Panc1 (cell line): ENCODE data around the gene SLC39A8. TPM values are rescaled to one million over a fixed set of nuclear protein-coding genes. Genes with fewer than 3 reads are reported as not detected.

Source experiments
- ATAC-seq: fragments of 200-7000 bp; cut with Tn5 transposase; 2 replicates; pipeline ENCODE4 v1.9.1; 2020; ENCODE audit warnings: mild to moderate bottlenecking, moderate library complexity
- BruUV-seq: library from RNA; stranded (reverse); fragments of 400-500 nt; replicated peaks from 2 replicates; lab custom pipeline; 2021; lab: Mats Ljungman, UMichigan
- CTCF ChIA-PET: fragments of 300-600 bp; sonication (Branson Sonifier 250); formaldehyde crosslinking; loops from one replicate; lab custom pipeline; 2022; ENCODE audit warnings: antibody characterized with exemption; lab: Charles Lee
- POLR2A ChIA-PET: fragments of 300-600 bp; sonication (Branson Sonifier 250); formaldehyde crosslinking; loops from one replicate; lab custom pipeline; 2022; ENCODE audit warnings: antibody characterized with exemption; lab: Charles Lee
- DNase-seq: peaks from one replicate; pipeline ENCODE4 v3.0.0-alpha.2; 2010; ENCODE audit warnings: low read depth, low spot score
- H3K27ac ChIP-seq: 2 replicates; pipeline ENCODE4 v1.5.1; 2011; ENCODE audit warnings: mild to moderate bottlenecking, low read length, inconsistent platforms
- H3K27me3 ChIP-seq: fragments of 200-500 bp; sonication (Bioruptor generic); 2 replicates; pipeline ENCODE4 v1.6.0; 2014; ENCODE audit warnings: low read length, inconsistent platforms; ENCODE audit not compliant: control insufficient read depth, insufficient read depth
- H3K36me3 ChIP-seq: fragments of 200-500 bp; sonication (Bioruptor generic); 2 replicates; pipeline ENCODE4 v1.5.1; 2014; ENCODE audit warnings: inconsistent platforms, mild to moderate bottlenecking, low read length, moderate library complexity; ENCODE audit not compliant: control insufficient read depth, insufficient read depth
- H3K4me1 ChIP-seq: 2 replicates; pipeline ENCODE4 v1.5.1; 2011; ENCODE audit warnings: inconsistent platforms, mild to moderate bottlenecking, low read length, moderate library complexity; ENCODE audit not compliant: control insufficient read depth, insufficient read depth
- H3K4me3 ChIP-seq, 2 experiments: 2 replicates each; pipeline ENCODE4 v1.5.1; 2011 to 2012; ENCODE audit warnings: low read depth in 2 of 2, low read length in 2 of 2, mild to moderate bottlenecking in 2 of 2, inconsistent platforms in 1 of 2, moderate library complexity in 1 of 2
- H3K9me3 ChIP-seq: fragments of 200-500 bp; sonication (Bioruptor generic); 2 replicates; pipeline ENCODE4 v1.5.1; 2014; ENCODE audit warnings: low read depth, mild to moderate bottlenecking, inconsistent platforms, low read length, moderate library complexity; ENCODE audit not compliant: control insufficient read depth, insufficient read depth
- CTCF ChIP-seq: fragments of 450-650 bp; IDR thresholded peaks from 2 replicates; pipeline ENCODE4 v1.5.1; 2017; ENCODE audit warnings: mild to moderate bottlenecking
- POLR2AphosphoS5 ChIP-seq: IDR thresholded peaks from 2 replicates; pipeline ENCODE4 v1.6.1; 2012; ENCODE audit warnings: mild to moderate bottlenecking, low read depth, low read length, moderate library complexity
- REST ChIP-seq, 2 experiments: IDR thresholded peaks; 2 replicates each; pipeline ENCODE4 v1.6.1; 2011 to 2012; ENCODE audit warnings: low read depth in 2 of 2, control low read depth in 1 of 2, low read length in 1 of 2, mild to moderate bottlenecking in 1 of 2, moderate library complexity in 1 of 2; ENCODE audit not compliant: insufficient read depth in 1 of 2
- SIN3A ChIP-seq: IDR thresholded peaks from 2 replicates; pipeline ENCODE4 v1.6.1; 2012; ENCODE audit warnings: low read depth, mild to moderate bottlenecking, low read length, moderate library complexity, borderline replicate concordance; ENCODE audit not compliant: insufficient read depth
- TCF7L2 ChIP-seq: IDR thresholded peaks from 2 replicates; pipeline ENCODE4 v1.6.1; 2011; ENCODE audit warnings: mild to moderate bottlenecking, low read depth, low read length, inconsistent platforms
- in situ Hi-C: cut with HindIII; loops from 2 replicates; pipeline ENCODE4 v1.10.0; 2016; ENCODE audit warnings: low sequenced_read_pairs, low pct_unique_long_range_greater_than_20kb
- intact Hi-C: fragments of 100-400 bp; cut with micrococcal nuclease; formaldehyde crosslinking; loops from one replicate; pipeline ENCODE4 v1.10.0; 2022; ENCODE audit not compliant: unreplicated experiment
- total RNA-seq: library from RNA; stranded (reverse); gene quantifications from one replicate; pipeline ENCODE4 v1.2.1, GENCODE V29; 2021; ENCODE audit not compliant: unreplicated experiment

The SLC39A8 gene
- total RNA-seq, 1 experiment from 2014 or later, result 1.4 TPM

GRCh38 chr4:102217345-102217744, 127.9 kb downstream of the SLC39A8 start:
- intact Hi-C loops (no loop called here), in situ Hi-C loops (no loop called here)
- no peak for ATAC-seq
- BruUV-seq, result no TSS peak
- no peak for DNase-seq
- no peaks in the 10 kb centered on the region for H3K27me3 ChIP-seq
- no peaks in the 10 kb centered on the region for H3K4me1 ChIP-seq
- CTCF ChIA-PET, result no interaction called here
- H3K27ac ChIP-seq, result no peak overlapping the region
- POLR2A ChIA-PET, result no interaction called here
- H3K36me3 ChIP-seq, result no peaks in the 10 kb centered on the region
- no peaks in the 10 kb centered on the region for H3K9me3 ChIP-seq
- TF ChIP-seq TCF7L2 (no peak), CTCF (no peak), REST (IDR thresholded peaks at IDR 0.05; ENCODE audit: insufficient read depth in 1 of 2, low read depth in 2 of 2, low read length in 1 of 2) (no peak), SIN3A (no peak), POLR2AphosphoS5 (no peak)
- no peak overlapping the region for H3K4me3 ChIP-seq

DNA sequence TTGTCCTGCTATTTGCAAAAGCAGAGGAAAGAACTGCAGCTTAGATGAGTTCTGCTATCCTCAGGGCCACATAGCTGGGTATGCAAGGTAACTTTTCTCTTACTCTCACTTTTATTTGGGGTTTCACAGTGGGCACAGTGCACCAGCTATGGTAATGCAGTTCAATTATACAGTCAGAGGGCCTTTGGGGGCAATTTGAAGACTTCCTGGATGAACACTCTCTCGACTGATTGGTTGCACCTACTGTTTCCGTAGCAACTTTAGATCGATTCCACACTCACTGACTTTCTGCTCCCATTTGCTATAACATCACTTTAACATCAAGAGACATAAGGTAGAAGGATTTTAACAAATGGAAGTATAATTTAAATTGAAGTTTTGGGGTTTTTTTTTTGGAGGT, 128.6 kb downstream of the SLC39A8 start:
- Histone ChIP-seq H3K36me3 (no peaks in the 10 kb centered on the region), H3K27me3 (no peaks in the 10 kb centered on the region), H3K9me3 (no peaks in the 10 kb centered on the region), H3K27ac (no peak overlapping the region), H3K4me3 (no peak overlapping the region), H3K4me1 (no peaks in the 10 kb centered on the region)
- POLR2A ChIA-PET, result no interaction called here
- CTCF ChIA-PET, result no interaction called here
- ATAC-seq, result no peak
- in situ Hi-C loops, result no loop called here
- TF ChIP-seq REST (IDR thresholded peaks at IDR 0.05; ENCODE audit: insufficient read depth in 1 of 2, low read depth in 2 of 2, low read length in 1 of 2) (no peak), CTCF (no peak), SIN3A (no peak), TCF7L2 (no peak), POLR2AphosphoS5 (no peak)
- BruUV-seq, result no TSS peak
- DNase-seq, result no peak
- intact Hi-C loops, result no loop called here
